OCI-LY7 (cell line): ENCODE measurements around the gene FUZ.

Experiments used
- CTCF ChIP-seq: fragments of 200-600 bp; sonication (generic); conservative IDR thresholded peaks from 2 replicates; pipeline ENCODE4 v1.5.1; 2014; ENCODE audit warnings: mild to moderate bottlenecking, antibody characterized with exemption, low read length, moderate library complexity, mixed read lengths
- EZH2phosphoT487 ChIP-seq: fragments of 200-600 bp; sonication (generic); IDR thresholded peaks from 2 replicates; pipeline ENCODE4 v1.6.1; 2018; ENCODE audit warnings: low read depth, borderline replicate concordance, mild to moderate bottlenecking, mixed run types, antibody characterized with exemption, low read length, moderate library complexity, mixed read lengths

- TF ChIP-seq CTCF (peak; percentile 57), EZH2phosphoT487 (no peak)
These were observed 13.2 kb downstream of the FUZ start for GRCh38 chr19:49799798-49800376.
